HG03139 (cell line): ENCODE data around the gene ALS2.
A peak's percentile ranks its signal among the peaks of the same experiment; 100 is the strongest.
"Not testable (repeated sequence)": the region's sequence is repeated elsewhere in the genome, so short reads cannot be mapped to it uniquely, and the experiment has no call there.

ENCODE experiments used
- ATAC-seq: cut with Tn5 transposase; IDR thresholded peaks from one replicate; pipeline ENCODE4 v1.9.1; 2021; ENCODE audit not compliant: unreplicated experiment

ALS2 gene

GRCh38 chr2:201780674-201781493 is at the start of gene ALS2:
ALS2 (minus strand) TSS chr2:201780933; CDS start chr2:201768885, 12,048 bp downstream.
- ATAC-seq, result peak; percentile 92

DNA sequence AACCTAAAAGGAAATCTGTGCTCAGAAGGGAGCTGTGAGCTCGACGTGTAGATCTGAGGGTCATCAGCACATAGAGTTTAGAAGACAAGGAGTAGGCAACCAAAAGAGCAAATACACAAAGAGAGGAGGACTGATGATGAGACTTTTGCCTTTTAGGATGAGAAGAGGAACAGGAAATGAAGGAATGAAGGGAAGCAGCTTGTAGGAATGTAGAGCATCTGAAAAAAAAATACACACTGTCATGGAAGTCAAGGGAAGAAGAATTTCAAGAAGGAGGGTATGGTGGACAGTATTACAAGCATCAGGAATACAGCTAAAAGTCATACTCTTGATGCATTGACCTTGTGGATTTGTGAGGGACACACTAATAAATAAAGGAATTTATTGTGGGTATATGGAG is 47.5 kb upstream of the ALS2 start:
- no peak for ATAC-seq

GRCh38 chr2:201827621-201828020 is 46.9 kb upstream of the ALS2 start:
- ATAC-seq, result no peak

GRCh38 chr2:201824212-201824611 is 43.5 kb upstream of the ALS2 start:
- ATAC-seq, result no peak

DNA sequence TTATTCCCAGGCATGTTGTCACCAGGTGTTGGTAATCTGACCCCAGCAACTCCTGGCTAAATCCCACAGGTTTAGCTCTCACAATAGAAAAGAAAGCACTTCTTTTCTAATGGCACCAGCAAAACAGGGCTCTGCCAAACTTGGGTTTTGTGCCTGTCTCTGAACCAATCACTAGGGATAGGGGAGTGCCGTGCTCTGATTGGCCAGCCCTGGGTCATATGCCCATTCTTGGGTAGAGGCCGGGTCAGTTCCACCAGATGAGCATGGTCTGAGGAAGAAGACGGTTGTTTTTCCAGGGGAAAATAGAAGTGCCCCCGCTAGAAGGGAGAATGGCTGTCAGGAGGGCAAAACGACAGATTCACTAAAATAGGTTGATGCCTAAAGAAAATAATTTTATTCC is 40.3 kb upstream of the ALS2 start:
- no peak for ATAC-seq

GRCh38 chr2:201820383-201821007 is 39.8 kb upstream of the ALS2 start:
- no peak for ATAC-seq

DNA sequence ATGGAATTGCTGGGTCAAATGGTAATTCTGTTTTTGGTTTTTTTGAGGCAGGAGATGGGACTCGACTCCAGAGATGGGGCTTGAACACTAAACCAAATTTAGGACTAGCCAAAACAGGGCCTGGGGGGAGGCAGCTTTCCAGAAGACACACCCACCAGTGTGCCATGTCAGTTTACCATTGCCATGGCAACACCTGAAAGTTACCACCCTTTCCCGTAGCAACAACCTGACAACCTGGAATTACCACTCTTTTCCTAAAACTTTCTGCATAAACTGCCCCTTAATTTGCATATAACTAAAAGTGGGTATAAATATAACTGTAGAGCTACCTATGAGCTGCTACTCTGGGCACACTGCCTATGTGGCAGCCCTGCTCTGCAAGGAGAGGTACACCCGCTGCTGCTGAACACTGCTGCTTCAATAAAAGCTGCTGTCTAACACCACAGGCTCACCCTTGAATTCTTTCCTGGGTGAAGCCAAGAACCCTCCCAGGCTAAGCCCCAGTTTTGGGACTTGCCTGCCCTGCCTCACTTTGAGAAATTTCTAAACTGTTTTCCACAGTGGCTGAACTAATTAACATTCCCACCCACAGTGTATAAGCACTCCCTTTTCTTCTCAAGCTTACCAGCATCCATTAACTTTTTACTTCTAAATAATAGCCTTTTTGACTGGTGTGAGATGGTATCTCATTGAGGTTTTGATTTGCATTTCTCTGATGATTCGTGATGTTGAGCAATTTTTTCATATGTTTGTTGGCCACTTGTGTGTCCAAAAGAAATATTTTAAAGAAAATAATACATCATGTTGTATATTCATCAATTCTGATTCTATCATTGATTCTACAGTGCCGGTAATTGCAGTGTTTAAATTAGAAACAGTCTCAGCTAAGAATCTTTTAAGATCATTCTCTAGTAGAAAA is 36.2 kb upstream of the ALS2 start:
- no peak for ATAC-seq

DNA sequence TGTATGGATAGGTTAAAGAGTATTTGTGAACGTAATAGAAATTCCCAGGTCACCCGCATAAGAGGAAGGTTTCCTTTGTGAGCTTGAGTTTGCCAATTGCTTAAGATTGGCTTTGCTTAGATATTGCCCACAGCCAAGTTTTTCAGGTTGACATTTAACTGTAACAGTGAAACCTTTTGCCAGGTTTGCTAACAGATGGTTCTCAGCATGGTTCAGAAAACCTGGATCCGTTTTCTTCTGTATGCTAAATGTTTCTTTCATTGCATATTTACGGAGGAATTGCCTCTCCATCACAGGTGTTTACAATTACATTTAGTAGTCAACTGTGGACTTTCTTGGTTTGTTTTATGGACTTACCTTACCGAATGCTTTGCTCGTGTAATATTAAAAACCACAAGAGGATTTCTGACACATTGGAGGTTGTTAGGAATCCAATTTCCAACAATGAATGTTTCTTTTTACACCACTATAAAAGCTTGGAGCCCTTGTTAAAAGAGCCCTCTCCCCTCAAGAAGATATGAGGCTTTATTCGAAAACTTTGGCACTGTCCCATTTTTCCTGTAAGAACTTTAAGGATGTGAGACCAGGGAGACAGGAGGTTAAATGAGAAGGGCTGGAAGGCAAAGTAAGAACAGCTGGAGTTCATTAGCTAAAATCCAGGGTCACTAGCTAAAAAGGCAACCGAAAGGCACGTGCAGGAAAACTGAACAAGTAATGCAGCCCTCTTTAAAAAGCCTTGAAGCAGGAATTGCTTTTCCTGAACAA is 33.4 kb upstream of the ALS2 start:
- ATAC-seq, result no peak

DNA sequence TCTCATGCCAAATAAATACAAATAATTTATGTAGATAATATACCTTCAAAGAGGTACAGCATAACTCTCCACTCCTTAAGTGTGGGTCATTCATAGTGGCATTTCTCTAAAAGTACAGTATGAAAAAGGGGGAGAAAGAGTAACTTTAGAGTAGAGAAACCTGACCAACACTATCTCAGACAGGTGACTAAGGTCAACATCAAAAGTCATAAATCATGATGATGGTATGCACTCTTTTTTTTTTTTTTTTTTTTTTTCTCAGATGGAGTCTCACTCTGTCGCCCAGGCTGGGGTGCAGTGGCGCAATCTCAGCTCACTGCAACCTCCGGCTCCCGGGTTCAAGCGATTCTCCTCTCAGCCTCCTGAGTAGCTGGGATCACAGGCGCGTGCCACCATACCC is 29.9 kb upstream of the ALS2 start:
- ATAC-seq, result not testable (repeated sequence)

- ATAC-seq, result no peak
These were observed 28.9 kb upstream of the ALS2 start for GRCh38 chr2:201809633-201810032.

DNA sequence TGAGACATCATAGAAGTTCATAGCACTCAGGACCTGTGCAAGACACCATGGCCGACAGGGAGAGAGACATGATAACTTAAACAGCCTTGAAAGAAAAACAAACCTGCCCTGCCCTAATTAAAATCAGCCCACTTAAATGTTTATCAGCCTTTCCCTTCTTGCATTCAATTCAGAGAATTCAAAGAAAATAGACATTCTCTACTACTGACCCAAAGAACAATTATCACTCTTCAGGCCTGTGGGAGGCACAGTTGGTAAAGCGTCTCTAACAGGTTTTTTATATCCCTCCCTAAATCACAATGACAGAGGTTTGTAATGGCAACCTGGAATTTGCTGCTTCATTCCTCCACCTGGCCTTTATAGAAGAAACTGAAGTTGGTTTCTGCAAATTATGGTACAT is 27.3 kb upstream of the ALS2 start:
- no peak for ATAC-seq

DNA sequence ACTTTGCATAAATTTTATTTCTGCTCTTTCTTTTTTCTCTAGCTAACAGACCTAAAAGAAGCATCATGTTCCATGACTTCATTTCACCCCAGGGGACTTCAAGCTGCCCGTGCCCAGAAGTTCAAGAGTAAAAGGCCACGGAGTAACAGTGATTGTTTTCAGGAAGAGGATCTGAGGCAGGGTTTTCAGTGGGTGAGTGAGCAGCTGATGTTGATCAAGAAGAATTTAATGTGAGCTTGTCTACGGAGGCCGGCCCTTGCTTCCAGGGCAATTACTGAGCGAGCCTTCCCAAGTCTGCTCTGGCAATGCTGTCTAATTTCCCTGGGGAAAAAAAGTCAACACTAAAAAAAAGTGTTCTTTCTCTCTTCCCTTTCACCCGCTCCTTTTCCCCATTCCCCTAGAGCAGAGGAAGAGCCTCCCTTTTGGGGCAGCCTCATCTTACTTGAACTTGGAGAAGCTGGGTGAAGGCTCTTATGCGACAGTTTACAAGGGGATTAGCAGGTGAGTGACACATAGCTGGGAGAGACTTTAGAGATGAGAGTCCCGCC is 26.8 kb upstream of the ALS2 start:
- ATAC-seq, result no peak

GRCh38 chr2:201806442-201807170 is 25.9 kb upstream of the ALS2 start, which contains the start of gene CDK15:
CDK15 (plus strand) TSS chr2:201806537; CDS start chr2:201806665, 128 bp downstream.
- no peak for ATAC-seq

DNA sequence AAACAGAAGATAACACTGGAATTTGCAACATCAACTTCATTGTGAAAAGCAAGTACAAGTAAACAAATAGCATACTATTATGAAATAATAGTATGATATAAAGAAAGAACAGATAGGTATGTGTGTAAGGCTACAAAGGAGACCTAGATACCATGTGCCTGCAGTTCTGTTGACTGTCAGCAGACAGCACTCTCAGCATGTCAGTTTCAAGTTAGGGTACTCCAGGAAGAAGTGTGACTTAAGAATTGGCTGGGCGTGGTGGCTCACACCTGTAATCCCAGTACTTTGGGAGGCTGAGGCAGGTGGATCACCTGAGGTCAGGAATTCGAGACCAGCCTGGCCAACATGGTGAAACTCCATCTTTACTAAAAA is 18.2 kb upstream of the ALS2 start:
- ATAC-seq, result not testable (repeated sequence)

GRCh38 chr2:201798252-201798913 is 17.6 kb upstream of the ALS2 start:
- no peak for ATAC-seq

GRCh38 chr2:201797175-201797840 is 16.6 kb upstream of the ALS2 start:
- ATAC-seq, result no peak

- ATAC-seq, result no peak
These were observed 15.7 kb upstream of the ALS2 start for GRCh38 chr2:201796478-201796865.

DNA sequence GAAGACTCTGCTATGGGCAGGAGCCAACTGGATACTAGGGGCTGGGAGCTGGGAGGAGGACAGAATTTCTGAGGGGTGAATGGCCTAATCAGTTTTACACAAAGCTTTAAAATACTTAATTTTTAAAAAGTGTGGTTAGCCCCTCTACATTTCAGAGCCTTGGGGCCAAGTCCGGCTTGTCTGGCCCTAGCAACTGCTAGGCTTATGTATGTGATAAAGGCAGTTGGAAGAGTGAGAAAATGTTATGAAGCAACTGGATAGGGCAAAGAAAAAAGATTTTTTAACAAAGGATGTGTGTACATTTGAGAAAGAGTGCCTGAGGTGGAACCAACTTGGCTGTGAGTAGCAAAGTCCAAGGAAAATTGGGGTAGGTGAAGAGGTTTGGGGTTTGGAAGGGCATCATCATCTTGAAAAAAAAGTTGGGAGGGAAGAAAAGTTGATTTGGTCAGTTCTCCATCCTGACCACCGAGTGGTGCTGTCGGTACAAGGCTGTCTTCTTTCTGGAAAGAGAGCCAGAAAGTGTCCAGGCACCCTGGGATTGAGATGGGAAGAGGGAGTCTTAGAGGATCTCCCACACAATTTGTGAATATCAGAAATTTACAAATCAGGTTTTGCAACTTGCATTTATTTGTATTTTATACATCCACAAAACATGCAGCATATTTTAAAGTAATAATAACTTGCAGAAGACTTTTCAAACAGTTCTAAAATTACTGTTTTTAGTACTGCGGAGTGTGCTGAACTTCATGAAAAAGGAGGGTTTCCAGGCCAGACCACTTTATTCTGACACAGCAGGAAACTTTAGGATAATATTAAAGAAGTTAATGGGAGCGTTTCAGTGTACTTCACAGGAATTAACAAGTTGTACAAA is 15.1 kb upstream of the ALS2 start:
- ATAC-seq, result no peak
